SJSA1 (cell line): ENCODE results near the gene LRRC26. TPM values are rescaled to one million over a fixed set of nuclear protein-coding genes. Genes with fewer than 3 reads are reported as not detected.

ENCODE experiments used
- DNase-seq, 2 experiments: peaks; one replicate each; pipeline ENCODE4 v3.0.0-alpha.2; 2015 to 2020; ENCODE audit warnings: low spot score in 2 of 2, low read depth in 1 of 2
- H3K27ac ChIP-seq: fragments of 250-450 bp; sonication (Bioruptor Pico); 2 replicates; pipeline ENCODE4 v1.5.1; 2020; ENCODE audit warnings: mild to moderate bottlenecking, moderate library complexity
- H3K27me3 ChIP-seq: fragments of 250-450 bp; sonication (Bioruptor Pico); replicated peaks from 2 replicates; pipeline ENCODE4 v1.5.1; 2020; ENCODE audit warnings: mild to moderate bottlenecking, moderate library complexity
- H3K36me3 ChIP-seq: fragments of 250-450 bp; sonication (Bioruptor Pico); 2 replicates; pipeline ENCODE4 v1.5.1; 2020; ENCODE audit warnings: mild to moderate bottlenecking
- H3K4me1 ChIP-seq: fragments of 250-450 bp; sonication (Bioruptor Pico); replicated peaks from 2 replicates; pipeline ENCODE4 v1.6.1; 2021; ENCODE audit warnings: mild to moderate bottlenecking
- H3K4me3 ChIP-seq: fragments of 250-450 bp; sonication (Bioruptor Pico); 2 replicates; pipeline ENCODE4 v1.5.1; 2020; ENCODE audit warnings: mild to moderate bottlenecking
- H3K9me3 ChIP-seq: fragments of 250-450 bp; sonication (Bioruptor Pico); replicated peaks from 2 replicates; pipeline ENCODE4 v1.5.1; 2020; ENCODE audit warnings: mild to moderate bottlenecking
- total RNA-seq: library from RNA; depleted of rRNA; stranded (reverse); fragments of >200 nt; shearing (Covaris generic); gene quantifications from 2 replicates; pipeline ENCODE4 v1.2.3, GENCODE V29; 2014

The LRRC26 gene
- total RNA-seq, 1 experiment from 2014 or later = not detected

DNA sequence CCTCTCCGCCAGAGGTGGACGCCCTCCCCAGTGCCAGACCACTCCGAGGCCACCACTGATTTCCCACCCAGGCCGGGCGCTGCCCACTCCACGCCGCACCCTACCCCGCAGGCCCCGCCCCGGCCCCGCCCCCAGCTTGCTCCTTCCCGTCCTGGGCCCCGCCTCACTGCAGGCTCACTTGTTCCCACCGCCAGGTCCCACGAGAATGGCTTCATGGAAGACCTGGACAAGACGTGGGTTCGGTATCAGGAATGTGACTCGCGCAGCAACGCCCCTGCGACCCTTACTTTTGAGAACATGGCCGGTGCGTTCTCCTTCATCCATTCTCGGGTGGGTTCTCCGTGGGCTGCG, 6.5 kb downstream of the LRRC26 start:
- DNase-seq = no peak
- no peak overlapping the region for H3K4me3 ChIP-seq

GRCh38 chr9:137162505-137163364, 7.1 kb downstream of the LRRC26 start:
- H3K4me3 ChIP-seq = no peak overlapping the region
- H3K9me3 ChIP-seq = no peaks in the 10 kb centered on the region
- no peak for DNase-seq
- no peaks in the 10 kb centered on the region for H3K36me3 ChIP-seq
- H3K27ac ChIP-seq = no peak overlapping the region
- H3K4me1 ChIP-seq = peaks cover 8% of the 10 kb centered on the region
- peaks cover 88% of the 10 kb centered on the region for H3K27me3 ChIP-seq

More for the DNA sequence above, 6.5 kb downstream of the LRRC26 start:
- H3K4me1 ChIP-seq = peaks cover 8% of the 10 kb centered on the region
- peaks cover 88% of the 10 kb centered on the region for H3K27me3 ChIP-seq
- no peak overlapping the region for H3K27ac ChIP-seq
- no peaks in the 10 kb centered on the region for H3K9me3 ChIP-seq
- H3K36me3 ChIP-seq = no peaks in the 10 kb centered on the region

DNA sequence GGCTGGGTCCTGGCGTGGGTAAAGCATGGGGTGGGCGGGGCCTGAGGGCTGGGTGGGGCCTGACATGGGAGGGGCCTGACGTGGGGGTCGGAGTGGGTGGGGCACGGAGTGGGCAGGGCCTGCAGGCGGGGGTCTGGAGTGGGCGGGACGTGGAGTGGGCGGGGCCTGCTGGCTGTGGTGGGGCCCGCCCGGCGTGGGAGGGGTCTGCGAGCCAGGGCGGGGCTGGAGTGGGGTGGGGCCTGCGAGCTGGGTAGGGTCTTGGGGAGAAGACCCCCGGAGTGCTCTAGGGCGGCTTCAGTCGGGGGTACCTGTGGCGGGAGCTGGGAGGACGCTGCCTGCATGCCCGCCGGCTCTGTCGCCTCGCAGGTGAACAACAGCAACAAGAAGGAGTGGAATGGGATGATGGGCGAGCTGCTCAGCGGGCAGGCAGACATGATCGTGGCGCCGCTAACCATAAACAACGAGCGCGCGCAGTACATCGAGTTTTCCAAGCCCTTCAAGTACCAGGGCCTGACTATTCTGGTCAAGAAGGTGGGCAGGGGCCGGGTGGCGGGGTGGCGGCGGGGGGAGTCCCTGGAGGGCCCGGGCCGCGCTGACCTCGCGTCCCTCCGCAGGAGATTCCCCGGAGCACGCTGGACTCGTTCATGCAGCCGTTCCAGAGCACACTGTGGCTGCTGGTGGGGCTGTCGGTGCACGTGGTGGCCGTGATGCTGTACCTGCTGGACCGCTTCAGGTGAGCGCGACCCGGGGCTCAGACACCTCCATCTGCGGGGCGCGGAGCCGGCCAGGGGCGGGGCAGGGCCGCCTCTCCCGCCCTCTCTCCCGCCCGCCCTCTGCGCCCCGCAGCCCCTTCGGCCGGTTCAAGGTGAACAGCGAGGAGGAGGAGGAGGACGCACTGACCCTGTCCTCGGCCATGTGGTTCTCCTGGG, 8.0 kb downstream of the LRRC26 start:
- no peaks in the 10 kb centered on the region for H3K36me3 ChIP-seq
- no peaks in the 10 kb centered on the region for H3K9me3 ChIP-seq
- no peak overlapping the region for H3K27ac ChIP-seq
- H3K27me3 ChIP-seq = peaks cover 85% of the 10 kb centered on the region
- H3K4me3 ChIP-seq = no peak overlapping the region
- no peak for DNase-seq
- peaks cover 8% of the 10 kb centered on the region for H3K4me1 ChIP-seq

- Histone ChIP-seq H3K9me3 (no peaks in the 10 kb centered on the region), H3K36me3 (no peaks in the 10 kb centered on the region), H3K27me3 (peaks cover 82% of the 10 kb centered on the region), H3K27ac (no peak overlapping the region), H3K4me1 (peaks cover 12% of the 10 kb centered on the region), H3K4me3 (no peak overlapping the region)
- DNase-seq = no peak
These were observed 8.9 kb downstream of the LRRC26 start for GRCh38 chr9:137160716-137161557.

GRCh38 chr9:137160054-137160425, 9.8 kb downstream of the LRRC26 start:
- peaks cover 73% of the 10 kb centered on the region for H3K27me3 ChIP-seq
- H3K4me3 ChIP-seq = no peak overlapping the region
- peaks cover 12% of the 10 kb centered on the region for H3K4me1 ChIP-seq
- H3K27ac ChIP-seq = no peak overlapping the region
- H3K9me3 ChIP-seq = no peaks in the 10 kb centered on the region
- H3K36me3 ChIP-seq = no peaks in the 10 kb centered on the region
- no peak for DNase-seq

DNA sequence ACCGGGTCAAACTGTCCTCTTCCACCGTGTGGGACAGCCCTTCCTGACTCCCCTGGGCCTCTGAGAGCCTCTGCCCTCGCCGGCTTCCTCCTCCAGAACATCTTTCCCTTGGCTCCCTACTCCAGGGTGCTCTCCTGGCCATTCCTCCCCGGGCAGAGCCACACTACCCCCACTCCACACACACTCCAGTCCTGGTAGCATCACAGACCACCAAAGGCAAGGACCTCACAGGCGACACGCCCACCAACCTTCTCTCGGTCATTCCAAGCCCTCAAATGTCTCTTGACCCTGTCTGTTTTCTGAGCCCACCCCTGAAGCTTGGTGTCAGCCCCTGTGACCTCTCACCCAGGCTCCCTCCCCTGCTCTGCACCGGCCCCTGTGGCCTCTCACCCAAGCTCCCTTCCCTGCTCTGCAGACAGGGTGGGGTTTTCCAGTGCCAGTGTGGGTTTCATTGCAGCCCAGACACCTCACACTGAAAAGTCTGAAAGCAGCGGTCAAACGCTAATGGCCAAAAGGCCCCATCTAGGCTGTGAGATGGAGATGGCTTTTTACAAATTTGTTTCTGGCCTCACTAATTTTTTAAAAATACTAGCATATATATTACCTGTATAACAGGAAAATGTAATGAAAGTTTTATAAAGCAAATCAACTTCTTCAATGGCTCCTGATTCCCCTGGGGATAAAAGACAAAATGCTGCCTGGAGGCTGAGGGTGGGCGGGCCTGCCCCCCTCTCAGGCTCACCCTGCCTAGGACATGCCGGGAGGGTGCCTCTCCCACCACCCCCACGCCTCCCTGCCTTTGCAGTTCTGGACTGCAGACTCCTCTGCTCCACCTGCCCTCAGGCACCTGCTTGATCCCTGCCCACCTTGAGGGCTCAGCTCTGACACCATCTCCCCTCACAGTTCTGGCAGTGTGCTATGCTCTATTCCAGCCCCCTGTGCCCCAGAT, 10.5 kb downstream of the LRRC26 start:
- no peaks in the 10 kb centered on the region for H3K9me3 ChIP-seq
- H3K4me1 ChIP-seq = peaks cover 5% of the 10 kb centered on the region
- H3K36me3 ChIP-seq = no peaks in the 10 kb centered on the region
- no peak for DNase-seq
- H3K27me3 ChIP-seq = peaks cover 66% of the 10 kb centered on the region
- H3K27ac ChIP-seq = no peak overlapping the region
- H3K4me3 ChIP-seq = no peak overlapping the region

DNA sequence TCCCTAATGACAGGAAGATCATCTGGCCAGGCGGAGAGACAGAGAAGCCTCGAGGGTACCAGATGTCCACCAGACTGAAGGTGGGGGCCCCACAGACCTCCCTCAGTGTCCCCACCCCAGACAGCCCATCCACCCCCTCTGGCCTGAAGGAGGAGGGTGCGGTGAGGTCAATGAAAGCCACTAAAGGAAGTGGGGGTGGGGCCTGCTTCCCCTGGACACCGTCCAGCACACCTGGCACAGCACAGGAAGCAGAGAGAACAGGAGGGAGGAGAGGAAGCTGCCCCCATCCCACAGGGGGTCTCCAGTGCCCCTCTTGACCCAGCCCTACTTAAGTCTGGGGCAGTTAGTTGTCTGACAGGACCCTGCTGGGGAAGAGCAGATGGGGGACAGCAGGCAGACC, 11.2 kb downstream of the LRRC26 start:
- no peaks in the 10 kb centered on the region for H3K9me3 ChIP-seq
- peaks cover 4% of the 10 kb centered on the region for H3K4me1 ChIP-seq
- no peak overlapping the region for H3K4me3 ChIP-seq
- DNase-seq = no peak
- H3K27ac ChIP-seq = no peak overlapping the region
- no peaks in the 10 kb centered on the region for H3K36me3 ChIP-seq
- peaks cover 59% of the 10 kb centered on the region for H3K27me3 ChIP-seq

GRCh38 chr9:137157618-137158415, 12.0 kb downstream of the LRRC26 start:
- peaks cover 4% of the 10 kb centered on the region for H3K4me1 ChIP-seq
- H3K27ac ChIP-seq = no peak overlapping the region
- no peaks in the 10 kb centered on the region for H3K9me3 ChIP-seq
- DNase-seq = no peak
- H3K4me3 ChIP-seq = no peak overlapping the region
- H3K36me3 ChIP-seq = no peaks in the 10 kb centered on the region
- peaks cover 51% of the 10 kb centered on the region for H3K27me3 ChIP-seq

GRCh38 chr9:137156567-137157375, 13.1 kb downstream of the LRRC26 start:
- H3K36me3 ChIP-seq = no peaks in the 10 kb centered on the region
- H3K4me3 ChIP-seq = no peak overlapping the region
- DNase-seq = no peak
- H3K9me3 ChIP-seq = no peaks in the 10 kb centered on the region
- peaks cover 4% of the 10 kb centered on the region for H3K4me1 ChIP-seq
- H3K27me3 ChIP-seq = peaks cover 42% of the 10 kb centered on the region
- H3K27ac ChIP-seq = no peak overlapping the region

DNA sequence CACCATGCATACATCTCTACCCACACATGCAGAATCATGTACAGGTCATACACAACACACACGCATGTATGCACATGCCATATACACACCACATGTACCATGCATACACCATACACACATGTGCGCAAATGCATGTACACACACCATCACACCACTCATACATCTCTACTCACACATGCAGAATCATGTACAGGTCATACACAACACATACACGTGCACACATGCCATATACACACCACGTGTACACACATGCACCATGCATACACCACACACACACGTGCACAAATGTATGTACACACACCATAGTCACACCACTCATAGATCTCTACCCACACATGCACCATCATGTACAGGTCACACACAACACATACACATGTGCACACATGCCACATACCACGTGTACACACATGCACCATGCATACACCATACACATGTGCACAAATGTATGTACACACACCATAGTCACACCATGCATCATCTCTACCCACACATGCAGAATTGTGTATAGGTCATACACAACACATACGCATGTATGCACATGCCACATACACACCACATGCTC, 16.9 kb downstream of the LRRC26 start:
- DNase-seq = no peak
- Histone ChIP-seq H3K27me3 (peaks cover 26% of the 10 kb centered on the region), H3K4me1 (peaks cover 4% of the 10 kb centered on the region), H3K27ac (no peak overlapping the region), H3K4me3 (no peak overlapping the region), H3K36me3 (no peaks in the 10 kb centered on the region), H3K9me3 (no peaks in the 10 kb centered on the region)
